Endodermal cell (in vitro differentiated cells): ENCODE data around the gene NAALADL2. TPM values are rescaled to one million over a fixed set of nuclear protein-coding genes. Genes with fewer than 3 reads are reported as not detected.

Experiments used
- DNase-seq: peaks from one replicate; pipeline ENCODE4 v3.0.0-alpha.2; 2017
- H3K27ac ChIP-seq: 2 replicates; pipeline ENCODE4 v1.5.1; 2013; ENCODE audit warnings: mild to moderate bottlenecking, low read depth, low read length, moderate library complexity
- H3K27me3 ChIP-seq: 2 replicates; pipeline ENCODE4 v1.6.1; 2013; ENCODE audit warnings: mild to moderate bottlenecking, low read length, moderate library complexity; ENCODE audit not compliant: insufficient read depth, control insufficient read depth, poor library complexity, severe bottlenecking
- H3K36me3 ChIP-seq: 2 replicates; pipeline ENCODE4 v1.7.0; 2013; ENCODE audit warnings: mild to moderate bottlenecking, low read length, moderate library complexity; ENCODE audit not compliant: control insufficient read depth, insufficient read depth
- H3K4me1 ChIP-seq: one replicate; pipeline ENCODE4 v1.7.0; 2013; ENCODE audit warnings: low read length; ENCODE audit not compliant: control insufficient read depth, insufficient read depth
- H3K4me3 ChIP-seq: 2 replicates; pipeline ENCODE4 v1.5.1; 2013; ENCODE audit warnings: mild to moderate bottlenecking, low read length, moderate library complexity
- H3K9ac ChIP-seq: 2 replicates; pipeline ENCODE4 v1.6.1; 2013; ENCODE audit warnings: mild to moderate bottlenecking, low read length, moderate library complexity; ENCODE audit not compliant: poor library complexity, severe bottlenecking; ENCODE audit errors: extremely low read depth
- H3K9me3 ChIP-seq: 2 replicates; pipeline ENCODE4 v1.6.1; 2013; ENCODE audit warnings: mild to moderate bottlenecking, low read length, moderate library complexity; ENCODE audit not compliant: control insufficient read depth
- H3K27ac Mint-ChIP-seq: 2 replicates; pipeline ENCODE4 v1.8.0; 2020; ENCODE audit warnings: mixed read lengths
- H3K27me3 Mint-ChIP-seq: 2 replicates; pipeline ENCODE4 v1.8.0; 2021; ENCODE audit warnings: mild to moderate bottlenecking, mixed read lengths; ENCODE audit not compliant: insufficient read depth
- H3K36me3 Mint-ChIP-seq: 2 replicates; pipeline ENCODE4 v1.8.0; 2020; ENCODE audit warnings: low read depth, mixed read lengths
- H3K4me1 Mint-ChIP-seq: 2 replicates; pipeline ENCODE4 v1.8.0; 2020; ENCODE audit warnings: mixed read lengths
- H3K4me3 Mint-ChIP-seq: 2 replicates; pipeline ENCODE4 v1.8.0; 2020; ENCODE audit warnings: mild to moderate bottlenecking, moderate library complexity, mixed read lengths
- H3K9me3 Mint-ChIP-seq: 2 replicates; pipeline ENCODE4 v1.8.0; 2020; ENCODE audit warnings: mild to moderate bottlenecking, mixed read lengths
- CTCF ChIP-seq: fragments of 200-600 bp; sonication (generic); conservative IDR thresholded peaks from 2 replicates; pipeline ENCODE4 v1.5.0; 2021; ENCODE audit warnings: antibody characterized with exemption, mild to moderate bottlenecking
- WGBS, 2 experiments: methylation state at CpG; one replicate each; pipeline versions ENCODE4 v1.1.5 to v1.1.7; 2013; ENCODE audit warnings: missing lambda C conversion rate in 2 of 2, mixed read lengths in 1 of 2; ENCODE audit not compliant: insufficient coverage in 1 of 2, insufficient read length in 1 of 2; 5-methylcytosine and 5-hydroxymethylcytosine counted together
- total RNA-seq, 2 donors: library from RNA; stranded (reverse); fragmentation: NEBNext Ultra II Directional in 1 of 2; extraction: Animal tissue kit (Norgen Biotek cat#: 25700) in 1 of 2; gene quantifications; 2 replicates in 1 of 2; 3 replicates in 1 of 2; pipeline ENCODE4 v1.2.1, GENCODE V29; 2021

Gene NAALADL2
- total RNA-seq, 2 donors from 2014 or later, result 1.6 to 1.8 TPM

GRCh38 chr3:175088766-175089380, 229.7 kb downstream of the NAALADL2 start:
- H3K4me3 Mint-ChIP-seq, result no peak overlapping the region

GRCh38 chr3:175091426-175092114, 232.4 kb downstream of the NAALADL2 start:
- H3K27ac Mint-ChIP-seq, result no peak overlapping the region
- Histone ChIP-seq H3K4me1 (peaks cover 5% of the 10 kb centered on the region), H3K36me3 (no peaks in the 10 kb centered on the region), H3K4me3 (no peak overlapping the region), H3K27ac (no peak overlapping the region), H3K27me3 (no peaks in the 10 kb centered on the region), H3K9me3 (no peaks in the 10 kb centered on the region), H3K9ac (no peak overlapping the region)
- WGBS, 2 experiments, result 86% methylated on average over 4 of the region's 7 CpGs; no CpG with 5 or more reads in 1 of the 2 experiments
- no peaks in the 10 kb centered on the region for H3K27me3 Mint-ChIP-seq
- H3K9me3 Mint-ChIP-seq, result no peaks in the 10 kb centered on the region
- no peak for TF ChIP-seq CTCF
- peaks cover 8% of the 10 kb centered on the region for H3K4me1 Mint-ChIP-seq
- no peaks in the 10 kb centered on the region for H3K36me3 Mint-ChIP-seq
- no peak overlapping the region for H3K4me3 Mint-ChIP-seq
- DNase-seq, result no peak

More at GRCh38 chr3:175088766-175089380, 229.7 kb downstream of the NAALADL2 start:
- peaks cover 4% of the 10 kb centered on the region for H3K4me1 Mint-ChIP-seq
- no peaks in the 10 kb centered on the region for H3K4me1 ChIP-seq
- no peak for TF ChIP-seq CTCF
- H3K27ac ChIP-seq, result no peak overlapping the region
- 89 to 100% methylated on average over 2 to 3 of the region's 3 CpGs for WGBS, 2 experiments
- DNase-seq, result no peak
- no peaks in the 10 kb centered on the region for H3K9me3 Mint-ChIP-seq
- H3K9me3 ChIP-seq, result no peaks in the 10 kb centered on the region
- no peak overlapping the region for H3K9ac ChIP-seq
- H3K36me3 Mint-ChIP-seq, result no peaks in the 10 kb centered on the region
- no peak overlapping the region for H3K27ac Mint-ChIP-seq
- H3K27me3 ChIP-seq, result no peaks in the 10 kb centered on the region
- H3K27me3 Mint-ChIP-seq, result no peaks in the 10 kb centered on the region
- H3K4me3 ChIP-seq, result no peak overlapping the region
- H3K36me3 ChIP-seq, result no peaks in the 10 kb centered on the region

GRCh38 chr3:175093748-175094147, 234.6 kb downstream of the NAALADL2 start:
- Histone ChIP-seq H3K4me3 (no peak overlapping the region), H3K4me1 (peaks cover 5% of the 10 kb centered on the region), H3K27ac (no peak overlapping the region), H3K36me3 (no peaks in the 10 kb centered on the region), H3K9me3 (no peaks in the 10 kb centered on the region), H3K27me3 (peaks cover 17% of the 10 kb centered on the region), H3K9ac (no peak overlapping the region)
- peaks cover 16% of the 10 kb centered on the region for H3K27me3 Mint-ChIP-seq
- DNase-seq, result no peak
- H3K4me3 Mint-ChIP-seq, result no peak overlapping the region
- peaks cover 7% of the 10 kb centered on the region for H3K4me1 Mint-ChIP-seq
- no peaks in the 10 kb centered on the region for H3K36me3 Mint-ChIP-seq
- WGBS, 2 experiments, result 82 to 89% methylated on average over 3 of the region's 3 CpGs
- no peak for TF ChIP-seq CTCF
- H3K9me3 Mint-ChIP-seq, result no peaks in the 10 kb centered on the region
- no peak overlapping the region for H3K27ac Mint-ChIP-seq
